ENCODE data around the gene MLXIP. TPM values are rescaled to one million over a fixed set of nuclear protein-coding genes. Genes with fewer than 3 reads are reported as not detected.

MLXIP gene
- total RNA-seq, 1 donor from 2014 or later, result 39.8 TPM

GRCh38 chr12:122082621-122083356, 4.2 kb downstream of the MLXIP start:
- Mint-ChIP-seq H3K27me3 (ENCODE audit: low read depth) (peaks cover 17% of the 10 kb centered on the region), H3K4me3 (peak overlapping the region; percentile 69), H3K4me1 (peaks cover 56% of the 10 kb centered on the region), H3K36me3 (ENCODE audit: low read depth) (peaks cover 7% of the 10 kb centered on the region), H3K9me3 (no peaks in the 10 kb centered on the region), H3K27ac (ENCODE audit: unreplicated experiment) (peak overlapping the region; percentile 4)
- no peak for DNase-seq (ENCODE audit: low read depth, low spot score)
- TF ChIP-seq CTCF (conservative IDR thresholded peaks at IDR 0.05), result no peak

- no peak for TF ChIP-seq CTCF (conservative IDR thresholded peaks at IDR 0.05)
- Mint-ChIP-seq H3K36me3 (ENCODE audit: low read depth) (peaks cover 7% of the 10 kb centered on the region), H3K27me3 (ENCODE audit: low read depth) (peaks cover 11% of the 10 kb centered on the region), H3K4me1 (peaks cover 68% of the 10 kb centered on the region), H3K27ac (ENCODE audit: unreplicated experiment) (no peak overlapping the region), H3K9me3 (no peaks in the 10 kb centered on the region), H3K4me3 (no peak overlapping the region)
- no peak for DNase-seq (ENCODE audit: low read depth, low spot score)
These were observed 6.4 kb downstream of the MLXIP start for GRCh38 chr12:122084857-122085405.

- H3K4me1 Mint-ChIP-seq, result peaks cover 62% of the 10 kb centered on the region
- no peak for DNase-seq (ENCODE audit: low read depth, low spot score)
- peak overlapping the region; percentile 13 for H3K4me3 Mint-ChIP-seq
These were observed 7.0 kb downstream of the MLXIP start for GRCh38 chr12:122085591-122085990.

GRCh38 chr12:122086116-122086515, 7.6 kb downstream of the MLXIP start:
- no peak for TF ChIP-seq CTCF (conservative IDR thresholded peaks at IDR 0.05)
- no peak for DNase-seq (ENCODE audit: low read depth, low spot score)
- no peaks in the 10 kb centered on the region for H3K9me3 Mint-ChIP-seq
- no peak overlapping the region for H3K27ac Mint-ChIP-seq (ENCODE audit: unreplicated experiment)
- H3K4me3 Mint-ChIP-seq, result peak overlapping the region; percentile 36
- peaks cover 62% of the 10 kb centered on the region for H3K4me1 Mint-ChIP-seq
- peaks cover 7% of the 10 kb centered on the region for H3K36me3 Mint-ChIP-seq (ENCODE audit: low read depth)
- peaks cover 2% of the 10 kb centered on the region for H3K27me3 Mint-ChIP-seq (ENCODE audit: low read depth)

More at GRCh38 chr12:122085591-122085990, 7.0 kb downstream of the MLXIP start:
- Mint-ChIP-seq H3K27ac (ENCODE audit: unreplicated experiment) (no peak overlapping the region), H3K27me3 (ENCODE audit: low read depth) (peaks cover 4% of the 10 kb centered on the region), H3K9me3 (no peaks in the 10 kb centered on the region), H3K36me3 (ENCODE audit: low read depth) (peaks cover 7% of the 10 kb centered on the region)
- no peak for TF ChIP-seq CTCF (conservative IDR thresholded peaks at IDR 0.05)

GRCh38 chr12:122086641-122087285, 8.2 kb downstream of the MLXIP start:
- peaks cover 7% of the 10 kb centered on the region for H3K36me3 Mint-ChIP-seq (ENCODE audit: low read depth)

More at GRCh38 chr12:122086641-122087285, 8.2 kb downstream of the MLXIP start:
- DNase-seq (ENCODE audit: low read depth, low spot score), result no peak
- Mint-ChIP-seq H3K4me3 (peak overlapping the region; percentile 36), H3K27ac (ENCODE audit: unreplicated experiment) (no peak overlapping the region), H3K4me1 (peaks cover 60% of the 10 kb centered on the region), H3K9me3 (no peaks in the 10 kb centered on the region), H3K27me3 (ENCODE audit: low read depth) (no peaks in the 10 kb centered on the region)
- TF ChIP-seq CTCF (conservative IDR thresholded peaks at IDR 0.05), result no peak

All from neural crest cell (in vitro differentiated cells).